Measurements from ENCODE around the gene MICALL1. TPM values are rescaled to one million over a fixed set of nuclear protein-coding genes. Genes with fewer than 3 reads are reported as not detected.
A peak's percentile ranks its signal among the peaks of the same experiment; 100 is the strongest.
"Not testable (repeated sequence)": the region's sequence is repeated elsewhere in the genome, so short reads cannot be mapped to it uniquely, and the experiment has no call there.

MICALL1 gene
- total and polyA plus RNA-seq, 5 donors from 2014 or later, result 1.1 to 25.2 (median 1.8) TPM

- not testable (repeated sequence) for H3K27ac ChIP-seq (ENCODE audit: insufficient read depth, low read length, poor library complexity, severe bottlenecking); H3K36me3 Mint-ChIP-seq; H3K27me3 Mint-ChIP-seq; H3K4me3 Mint-ChIP-seq; H3K27me3 ChIP-seq (ENCODE audit: control insufficient read depth, insufficient read depth, low read length); H3K4me1 ChIP-seq (ENCODE audit: control insufficient read depth, insufficient read depth, low read length, poor library complexity, severe bottlenecking); H3K9me3 ChIP-seq (ENCODE audit: control insufficient read depth in 2 of 2, low read length in 2 of 2); ATAC-seq (ENCODE audit: low read depth in 2 of 2); H3K4me1 Mint-ChIP-seq; H3K36me3 ChIP-seq (ENCODE audit: control insufficient read depth, insufficient read depth, low read length); H3K4me3 ChIP-seq (ENCODE audit: low read depth, low read length); H3K9me3 Mint-ChIP-seq; DNase-seq
- H3K27ac Mint-ChIP-seq, result peak overlapping the region in 1 of 3 donors; percentile 75
Measured at GRCh38 chr22:37947142-37947795, 41.2 kb downstream of the MICALL1 start.

GRCh38 chr22:37951305-37951704 lies 45.2 kb downstream of the MICALL1 start:
- Mint-ChIP-seq H3K27me3 (peaks cover 17% of the 10 kb centered on the region), H3K4me1 (peaks cover 10 to 31% (median 18%) of the 10 kb centered on the region in 4 donors), H3K27ac (no peak overlapping the region), H3K36me3 (peaks cover 9% of the 10 kb centered on the region), H3K9me3 (no peaks in the 10 kb centered on the region), H3K4me3 (peak overlapping the region in 2 of 4 donors; percentile 1 to 30)
- Histone ChIP-seq H3K36me3 (ENCODE audit: control insufficient read depth, insufficient read depth, low read length) (no peaks in the 10 kb centered on the region), H3K27me3 (ENCODE audit: control insufficient read depth, insufficient read depth, low read length) (peaks cover 4% of the 10 kb centered on the region), H3K4me3 (ENCODE audit: low read depth, low read length) (no peak overlapping the region), H3K4me1 (ENCODE audit: control insufficient read depth, insufficient read depth, low read length, poor library complexity, severe bottlenecking) (peaks cover 24% of the 10 kb centered on the region), H3K9me3 (ENCODE audit: control insufficient read depth in 2 of 2, low read length in 2 of 2) (no peaks in the 10 kb centered on the region), H3K27ac (ENCODE audit: insufficient read depth, low read length, poor library complexity, severe bottlenecking) (no peak overlapping the region)
- DNase-seq (no peak), ATAC-seq (ENCODE audit: low read depth in 2 of 2) (no peak)

GRCh38 chr22:37952629-37953028 lies 46.5 kb downstream of the MICALL1 start:
- peaks cover 12% of the 10 kb centered on the region for H3K36me3 ChIP-seq (ENCODE audit: control insufficient read depth, insufficient read depth, low read length)
- H3K4me3 Mint-ChIP-seq, result peak overlapping the region; percentile 96 to 99 (median 97)
- H3K4me1 ChIP-seq (ENCODE audit: control insufficient read depth, insufficient read depth, low read length, poor library complexity, severe bottlenecking), result peaks cover 24% of the 10 kb centered on the region
- H3K27ac Mint-ChIP-seq, result peak overlapping the region in 2 of 3 donors; percentile 97 to 98
- peak overlapping the region; percentile 92 for H3K4me3 ChIP-seq (ENCODE audit: low read depth, low read length)
- not testable (repeated sequence) for H3K9me3 ChIP-seq (ENCODE audit: control insufficient read depth in 2 of 2, low read length in 2 of 2); ATAC-seq (ENCODE audit: low read depth in 2 of 2); H3K9me3 Mint-ChIP-seq; H3K27me3 ChIP-seq (ENCODE audit: control insufficient read depth, insufficient read depth, low read length); DNase-seq; H3K27ac ChIP-seq (ENCODE audit: insufficient read depth, low read length, poor library complexity, severe bottlenecking)
- H3K36me3 Mint-ChIP-seq, result peaks cover 20% of the 10 kb centered on the region
- peaks cover 17% of the 10 kb centered on the region for H3K27me3 Mint-ChIP-seq
- H3K4me1 Mint-ChIP-seq, result peaks cover 10 to 44% (median 27%) of the 10 kb centered on the region in 4 donors

GRCh38 chr22:37953062-37953436 lies 47.0 kb downstream of the MICALL1 start:
- Mint-ChIP-seq H3K27me3 (peaks cover 17% of the 10 kb centered on the region), H3K9me3 (no peaks in the 10 kb centered on the region), H3K4me1 (peaks cover 10 to 47% (median 29%) of the 10 kb centered on the region in 4 donors), H3K27ac (peak overlapping the region; percentile 16 to 98 (median 97)), H3K36me3 (peaks cover 24% of the 10 kb centered on the region), H3K4me3 (peak overlapping the region; percentile 96 to 99 (median 97))
- Histone ChIP-seq H3K27ac (ENCODE audit: insufficient read depth, low read length, poor library complexity, severe bottlenecking) (no peak overlapping the region), H3K9me3 (ENCODE audit: control insufficient read depth in 2 of 2, low read length in 2 of 2) (no peaks in the 10 kb centered on the region), H3K4me3 (ENCODE audit: low read depth, low read length) (peak overlapping the region; percentile 92), H3K4me1 (ENCODE audit: control insufficient read depth, insufficient read depth, low read length, poor library complexity, severe bottlenecking) (peaks cover 24% of the 10 kb centered on the region), H3K36me3 (ENCODE audit: control insufficient read depth, insufficient read depth, low read length) (peaks cover 16% of the 10 kb centered on the region), H3K27me3 (ENCODE audit: control insufficient read depth, insufficient read depth, low read length) (peaks cover 4% of the 10 kb centered on the region)
- DNase-seq, result no peak
- ATAC-seq (ENCODE audit: low read depth in 2 of 2), result no peak

- Mint-ChIP-seq H3K27ac (peak within 1 kb of the TSS; percentile 97 to 98 (median 97)), H3K27me3 (peaks cover 17% of the 10 kb centered on the region), H3K4me3 (peak within 1 kb of the TSS; percentile 96 to 99 (median 97)), H3K36me3 (peaks cover 27% of the 10 kb centered on the region), H3K9me3 (no peaks in the 10 kb centered on the region), H3K4me1 (peaks cover 10 to 50% (median 32%) of the 10 kb centered on the region in 4 donors)
- DNase-seq, result peak; percentile 95 to 96 (median 96)
- Histone ChIP-seq H3K4me3 (ENCODE audit: low read depth, low read length) (peak within 1 kb of the TSS; percentile 92), H3K9me3 (ENCODE audit: control insufficient read depth in 2 of 2, low read length in 2 of 2) (no peaks in the 10 kb centered on the region), H3K36me3 (ENCODE audit: control insufficient read depth, insufficient read depth, low read length) (peaks cover 22% of the 10 kb centered on the region), H3K4me1 (ENCODE audit: control insufficient read depth, insufficient read depth, low read length, poor library complexity, severe bottlenecking) (peaks cover 24% of the 10 kb centered on the region), H3K27ac (ENCODE audit: insufficient read depth, low read length, poor library complexity, severe bottlenecking) (peak within 1 kb of the TSS; percentile 63), H3K27me3 (ENCODE audit: control insufficient read depth, insufficient read depth, low read length) (peaks cover 4% of the 10 kb centered on the region)
- peak; percentile 89 to 95 for ATAC-seq (ENCODE audit: low read depth in 2 of 2)
Measured at GRCh38 chr22:37953437-37954179, 47.5 kb downstream of the MICALL1 start, which contains the start of the genes C22orf23 and POLR2F. TSS of gene C22orf23 (minus strand) at chr22:37953601. CDS start at chr22:37953149, 452 bp downstream. TSS of gene POLR2F (plus strand) at chr22:37953699. CDS start at chr22:37953788, 89 bp downstream.

- Histone ChIP-seq H3K4me3 (ENCODE audit: low read depth, low read length) (peak overlapping the region; percentile 92), H3K27ac (ENCODE audit: insufficient read depth, low read length, poor library complexity, severe bottlenecking) (no peak overlapping the region), H3K27me3 (ENCODE audit: control insufficient read depth, insufficient read depth, low read length) (peaks cover 4% of the 10 kb centered on the region), H3K9me3 (ENCODE audit: control insufficient read depth in 2 of 2, low read length in 2 of 2) (no peaks in the 10 kb centered on the region), H3K4me1 (ENCODE audit: control insufficient read depth, insufficient read depth, low read length, poor library complexity, severe bottlenecking) (peaks cover 24% of the 10 kb centered on the region), H3K36me3 (ENCODE audit: control insufficient read depth, insufficient read depth, low read length) (peaks cover 32% of the 10 kb centered on the region)
- Mint-ChIP-seq H3K4me3 (peak overlapping the region; percentile 96 to 99 (median 97)), H3K4me1 (peaks cover 10 to 53% (median 35%) of the 10 kb centered on the region in 4 donors), H3K36me3 (peaks cover 38% of the 10 kb centered on the region), H3K27me3 (peaks cover 17% of the 10 kb centered on the region), H3K9me3 (no peaks in the 10 kb centered on the region), H3K27ac (peak overlapping the region in 1 of 3 donors; percentile 97)
- no peak for ATAC-seq (ENCODE audit: low read depth in 2 of 2)
- no peak for DNase-seq
Measured at GRCh38 chr22:37954686-37955085, 48.6 kb downstream of the MICALL1 start.

GRCh38 chr22:37955825-37956397 lies 49.8 kb downstream of the MICALL1 start:
- not testable (repeated sequence) for H3K4me3 Mint-ChIP-seq; H3K27me3 ChIP-seq (ENCODE audit: control insufficient read depth, insufficient read depth, low read length); H3K4me3 ChIP-seq (ENCODE audit: low read depth, low read length); H3K9me3 Mint-ChIP-seq; ATAC-seq (ENCODE audit: low read depth in 2 of 2); H3K27ac ChIP-seq (ENCODE audit: insufficient read depth, low read length, poor library complexity, severe bottlenecking); DNase-seq; H3K9me3 ChIP-seq (ENCODE audit: control insufficient read depth in 2 of 2, low read length in 2 of 2); H3K27ac Mint-ChIP-seq
- Histone ChIP-seq H3K36me3 (ENCODE audit: control insufficient read depth, insufficient read depth, low read length) (peaks cover 39% of the 10 kb centered on the region), H3K4me1 (ENCODE audit: control insufficient read depth, insufficient read depth, low read length, poor library complexity, severe bottlenecking) (peaks cover 24% of the 10 kb centered on the region)
- H3K27me3 Mint-ChIP-seq, result peaks cover 17% of the 10 kb centered on the region
- peaks cover 10 to 53% (median 35%) of the 10 kb centered on the region in 4 donors for H3K4me1 Mint-ChIP-seq
- H3K36me3 Mint-ChIP-seq, result peaks cover 41% of the 10 kb centered on the region
